Suprapubic skin (tissue), 4 donors: ENCODE measurements around the gene ATAD3B.

Experiments used
- CTCF ChIP-seq, 2 donors: fragments of 200-600 bp in 1 of 2; fragments of 450-650 bp in 1 of 2; sonication (generic) in 1 of 2; IDR thresholded peaks; one replicate each; pipeline ENCODE4 v1.5.1; 2016 to 2019; ENCODE audit warnings: antibody characterized with exemption in 2 of 2, mild to moderate bottlenecking in 1 of 2, moderate library complexity in 1 of 2
- POLR2A ChIP-seq, 2 donors: fragments of 450-650 bp; IDR thresholded peaks; one replicate each; pipeline ENCODE4 v1.6.1; 2017; ENCODE audit warnings: antibody characterized with exemption in 2 of 2, mild to moderate bottlenecking in 2 of 2, moderate library complexity in 2 of 2
- POLR2AphosphoS5 ChIP-seq, 3 donors: sonication (generic); formaldehyde crosslinking; IDR thresholded peaks; one replicate each; pipeline ENCODE4 v1.6.1; 2017; ENCODE audit warnings: antibody characterized with exemption in 3 of 3

- TF ChIP-seq CTCF (IDR thresholded peaks at IDR 0.05) (no peak), POLR2AphosphoS5 (IDR thresholded peaks at IDR 0.05) (no peak), POLR2A (IDR thresholded peaks at IDR 0.05) (no peak)
Observed at GRCh38 chr1:1431845-1432273, 39.7 kb upstream of the ATAD3B start.
